Stimulated activated naive CD4-positive, alpha-beta T cell treated with Interleukin-2 at 50 U/mL for 16 hours (primary cell): ENCODE data around the gene ZNF385A.

Experiments
- DNase-seq: peaks from one replicate; lab custom pipeline; 2025; lab: John Stamatoyannopoulos, UW

ZNF385A gene

DNA sequence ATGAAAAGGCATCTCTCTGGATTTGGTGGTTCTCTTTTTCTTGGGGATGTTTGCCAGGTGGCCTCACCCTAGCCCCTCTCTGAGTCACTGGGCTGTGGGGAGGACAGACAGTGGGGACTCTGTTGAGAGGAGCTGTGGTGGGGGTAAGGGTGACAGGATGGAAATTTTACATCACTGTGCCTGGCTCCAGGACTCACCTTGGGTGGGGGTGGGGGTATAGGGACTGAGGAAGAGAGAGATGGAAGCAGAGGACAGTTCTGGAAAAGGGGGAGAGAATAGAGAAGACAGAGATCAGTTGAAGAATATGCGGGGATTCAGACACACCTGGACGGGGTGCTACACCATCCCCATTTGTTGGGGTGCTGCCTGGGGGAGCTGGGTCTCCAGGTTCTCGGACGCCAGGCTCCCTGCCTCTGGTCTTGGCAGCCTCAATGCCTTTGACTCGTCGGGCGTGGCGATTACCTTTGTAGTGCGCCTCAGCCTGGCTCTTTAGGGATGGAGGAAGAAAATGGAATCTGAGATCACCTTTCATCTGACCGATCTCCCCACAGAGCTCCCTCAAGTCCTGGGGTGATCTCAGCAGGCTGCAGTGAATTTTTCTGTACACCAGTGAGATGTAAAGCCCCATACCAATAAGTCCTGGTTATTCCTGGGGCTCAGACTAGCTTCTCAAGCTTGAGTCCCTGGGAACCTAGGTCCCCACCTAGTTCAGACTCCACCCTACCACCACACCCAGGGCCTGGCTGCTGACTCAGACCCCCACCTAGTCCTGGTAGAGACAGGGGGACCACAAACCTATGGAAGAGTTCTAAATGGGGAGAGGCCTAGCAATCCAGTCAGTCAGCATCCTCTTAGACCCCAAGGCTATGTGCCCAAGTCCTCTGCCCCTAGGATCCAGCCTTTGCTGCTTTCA is 10.6 kb downstream of the ZNF385A start:
- DNase-seq: no peak

DNA sequence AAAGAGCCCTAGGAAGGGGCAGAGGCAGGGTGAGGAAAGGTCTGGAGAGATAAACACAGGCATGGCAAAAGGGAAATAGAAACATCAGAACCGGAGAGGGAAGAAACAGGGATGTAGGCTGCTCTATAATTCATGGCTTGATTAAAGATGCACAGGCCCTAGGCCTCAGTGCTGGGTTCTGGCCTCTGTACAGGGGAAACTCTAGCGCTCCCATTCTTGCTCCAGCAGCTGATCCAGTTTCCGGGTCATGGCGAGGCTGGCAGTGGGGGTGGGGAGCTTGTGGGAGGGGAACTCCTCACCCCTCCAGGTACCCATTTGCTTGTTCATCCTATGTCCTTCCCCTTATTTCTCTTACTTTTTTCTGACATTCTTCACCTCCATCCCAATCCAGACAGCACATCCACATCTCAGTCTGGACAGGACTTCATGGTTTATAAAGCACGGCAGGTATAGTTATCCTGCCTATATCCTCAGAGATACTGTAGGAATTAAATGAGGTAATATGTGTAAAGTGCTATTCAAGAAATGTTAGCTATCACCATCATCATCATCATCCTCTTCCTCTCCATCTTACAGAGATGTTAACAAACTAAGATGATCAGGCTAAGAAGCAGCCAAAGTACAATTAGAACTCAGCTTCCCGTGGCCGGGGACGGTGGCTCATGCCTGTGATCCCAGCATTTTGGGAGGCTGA is 12.3 kb downstream of the ZNF385A start:
- DNase-seq: no peak

DNA sequence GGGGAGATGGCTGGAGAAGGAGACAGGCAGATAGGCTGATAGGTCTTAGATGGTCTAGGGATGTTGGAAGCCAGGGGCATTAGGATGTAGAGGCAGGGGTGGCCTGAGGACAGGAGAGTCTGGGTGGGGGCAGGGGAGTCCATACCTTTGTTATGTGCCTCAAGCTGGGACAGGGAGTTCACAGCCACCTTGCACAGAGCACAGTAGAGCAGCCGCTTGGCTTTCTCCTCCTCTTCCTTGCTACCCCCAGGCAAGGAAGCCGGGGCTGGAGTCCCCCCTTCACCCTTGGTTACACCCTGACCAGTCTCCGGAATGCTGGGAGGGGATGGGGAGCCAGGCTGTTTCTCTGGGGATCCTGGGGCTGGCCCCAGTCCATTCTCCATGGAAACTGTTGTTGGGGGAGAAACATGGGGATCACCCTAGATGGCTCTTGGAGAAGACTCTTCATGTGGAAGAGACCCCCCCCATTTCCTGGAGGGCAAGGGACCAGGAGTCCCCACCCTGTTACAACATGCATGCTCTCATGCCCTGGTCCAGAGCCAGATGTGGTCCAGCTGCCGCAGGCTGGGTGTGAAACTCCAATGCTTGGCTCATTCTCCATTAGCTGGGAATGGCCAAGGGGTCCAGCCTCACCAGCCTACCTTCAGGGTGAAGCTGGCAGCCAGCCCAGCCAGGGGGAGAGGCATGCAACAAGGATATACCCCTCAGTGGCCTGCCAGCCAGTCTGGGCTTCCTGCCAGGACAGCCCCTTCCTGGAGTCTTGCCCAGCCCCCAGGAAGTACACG is 13.0 kb downstream of the ZNF385A start:
- DNase-seq: no peak

DNA sequence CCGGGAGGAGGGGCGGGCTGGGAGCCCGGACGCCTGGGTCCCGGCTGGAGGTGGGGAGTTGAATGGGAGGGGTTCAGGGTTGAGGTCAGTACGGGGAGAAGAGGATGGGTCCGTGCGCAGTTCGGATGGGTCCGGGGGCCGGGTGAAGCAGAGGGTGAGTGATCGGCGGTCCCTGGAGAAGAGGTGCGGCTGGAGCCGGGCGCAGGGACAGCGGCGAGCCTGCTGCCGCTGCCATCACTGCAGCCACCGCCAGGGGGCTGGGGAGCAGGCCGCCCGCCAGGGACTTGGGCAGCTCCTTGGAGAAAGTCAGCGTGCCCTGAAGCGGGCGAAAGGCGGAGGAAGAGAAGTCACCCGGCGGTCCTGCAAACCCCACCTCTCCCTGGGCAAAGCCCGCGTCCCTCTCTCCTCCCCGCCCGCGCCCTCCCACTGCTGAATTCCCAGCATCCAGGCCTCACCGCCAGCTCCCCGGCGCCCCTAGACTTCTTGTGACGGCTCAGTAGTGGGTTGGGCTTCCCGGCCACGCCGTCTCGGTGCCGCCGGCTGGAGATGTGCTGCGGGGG is 14.3 kb downstream of the ZNF385A start:
- no peak for DNase-seq

DNA sequence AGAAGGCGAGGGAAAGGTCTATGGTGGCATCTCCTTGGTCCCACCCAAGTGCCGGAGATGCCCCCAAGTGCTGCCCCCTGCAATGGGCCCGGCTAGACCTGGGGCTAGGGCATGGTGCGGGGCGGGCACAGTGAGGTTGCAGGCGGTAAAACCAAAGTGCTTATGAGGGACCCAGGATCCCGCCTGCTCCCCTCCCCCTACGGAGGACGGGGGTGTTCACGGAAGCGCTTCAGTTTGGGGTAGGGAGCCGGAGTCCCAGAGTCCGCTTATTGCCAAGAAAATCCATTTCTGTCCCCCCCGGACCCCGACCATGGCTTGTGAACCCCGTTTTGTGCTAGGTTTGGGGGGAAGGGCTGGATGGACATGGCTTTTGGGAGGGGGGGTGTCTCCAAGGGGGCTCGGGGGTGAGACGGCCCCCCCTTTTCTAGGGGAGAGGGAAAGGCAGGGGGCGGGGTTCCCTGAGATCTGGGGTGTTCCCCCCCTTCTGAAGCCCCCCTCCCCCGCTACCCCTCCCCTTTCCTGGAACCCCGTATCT is 14.9 kb downstream of the ZNF385A start:
- DNase-seq: no peak

DNA sequence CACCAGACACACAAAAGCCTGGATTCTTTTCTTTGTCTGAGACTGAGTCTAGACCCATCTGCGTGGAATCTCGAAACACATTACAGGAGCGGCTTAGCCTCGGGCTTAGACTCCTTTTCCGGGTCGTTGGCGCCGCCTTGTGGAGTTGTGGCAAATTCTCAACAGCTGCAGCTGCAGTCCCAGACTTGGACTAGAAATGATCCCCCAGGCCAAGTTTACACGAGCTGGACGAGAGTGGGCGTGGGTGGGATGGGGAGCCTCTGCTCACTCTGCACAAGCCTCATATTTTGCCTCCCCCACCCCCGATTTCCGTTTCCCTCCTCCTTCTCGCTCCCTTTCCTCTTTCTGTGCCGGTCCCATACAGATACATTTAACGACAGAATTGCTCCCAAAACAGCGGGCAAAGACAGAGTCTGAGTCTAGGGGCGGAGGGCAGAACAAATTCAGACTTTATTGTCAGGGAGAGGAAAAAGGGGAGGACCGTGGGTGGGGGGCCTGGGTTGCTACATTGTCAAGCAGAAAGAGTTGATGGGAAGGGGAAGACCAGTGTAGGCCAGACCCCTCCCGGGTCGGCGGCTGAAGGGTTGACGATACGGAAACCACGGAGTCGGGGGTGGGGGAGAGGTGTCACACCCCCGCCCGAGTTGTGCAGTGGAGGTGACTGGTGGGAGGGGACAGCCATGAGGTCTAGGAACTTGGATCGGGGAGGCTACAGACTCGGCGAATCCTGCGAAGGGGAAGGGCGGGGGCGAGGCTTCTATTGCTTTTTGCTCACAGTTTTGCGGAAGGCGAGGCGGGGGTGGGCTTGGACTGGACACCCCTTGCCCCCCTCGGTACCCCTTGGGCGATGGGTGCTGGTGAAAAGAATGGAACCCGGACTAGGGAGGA is 15.6 kb downstream of the ZNF385A start:
- peak; percentile 84 for DNase-seq

DNA sequence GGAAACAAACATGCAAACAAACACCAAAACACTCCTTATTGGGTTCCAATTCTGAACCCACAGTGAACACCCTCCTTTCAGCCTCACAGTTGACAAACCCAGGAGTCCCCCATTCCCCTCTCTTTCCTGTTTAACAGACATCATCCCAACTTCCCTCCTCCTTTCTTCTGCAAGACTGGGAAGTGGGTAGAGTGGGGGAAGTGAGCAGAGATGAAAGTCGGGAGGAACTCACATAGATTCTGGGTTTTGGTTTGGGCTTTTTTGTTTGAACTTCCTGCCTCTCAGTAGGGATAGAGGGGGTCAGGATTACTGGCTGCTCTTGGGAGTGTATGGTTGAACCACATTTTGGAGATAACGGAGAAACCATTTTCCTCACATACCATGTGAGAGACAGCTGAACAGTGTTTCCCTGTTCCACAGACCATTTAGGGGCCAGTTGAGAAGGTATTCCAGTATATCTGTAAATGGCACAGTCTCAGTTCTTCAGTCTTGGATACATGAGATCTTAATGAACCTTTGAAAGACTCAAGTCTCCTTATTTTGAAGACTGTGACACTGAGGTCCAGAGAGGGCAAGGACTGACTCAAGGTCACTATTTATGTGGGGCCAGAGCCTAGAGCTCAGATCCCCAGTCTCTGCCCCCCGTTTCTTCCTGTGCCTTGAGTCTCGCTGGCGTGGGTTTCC is 16.4 kb downstream of the ZNF385A start:
- DNase-seq: no peak

DNA sequence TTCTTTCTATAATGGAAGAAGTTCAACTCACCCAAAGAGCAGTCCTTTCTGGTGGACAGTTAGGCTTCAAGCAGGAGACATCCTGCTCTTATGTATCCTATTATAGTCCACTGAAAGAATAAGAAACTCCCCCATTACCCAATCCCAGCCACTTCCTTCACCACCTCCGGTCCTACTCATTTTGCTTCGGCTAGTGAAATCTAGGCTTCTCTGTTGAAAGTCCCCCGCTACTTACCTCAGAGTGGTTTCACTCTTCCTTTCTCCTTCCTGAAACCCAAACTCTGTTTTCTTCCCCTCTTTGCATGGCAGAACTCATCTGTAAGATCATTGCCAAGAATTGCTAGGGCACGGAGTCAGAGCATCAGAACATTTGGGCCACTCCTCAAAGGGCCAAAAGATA is 20.1 kb downstream of the ZNF385A start, which contains the start of gene GPR84:
TSS of gene GPR84 (minus strand) at position 74 of the 400 bp plus-strand sequence. CDS start 635 bp downstream, outside the sequence.
- DNase-seq: peak; percentile 13

DNA sequence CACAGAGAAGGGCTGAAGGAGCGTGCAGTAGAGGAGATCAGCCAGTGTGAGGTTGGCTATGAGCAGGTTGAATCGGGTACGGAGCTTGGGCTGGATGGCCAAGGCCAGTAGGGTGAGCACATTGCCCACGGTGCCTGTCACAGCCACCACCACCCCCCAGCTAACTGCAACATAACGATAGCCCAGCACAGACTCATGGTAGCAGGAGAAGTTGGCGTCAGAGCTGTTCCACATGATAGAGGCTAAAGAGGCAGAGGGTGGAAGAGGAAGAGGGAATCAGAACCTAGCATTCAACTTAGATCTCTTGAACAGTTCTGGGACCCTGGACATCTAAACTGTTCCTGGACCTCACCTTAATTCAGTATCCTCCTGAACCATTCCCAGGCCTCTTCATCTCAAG is 20.9 kb downstream of the ZNF385A start:
- DNase-seq: no peak

DNA sequence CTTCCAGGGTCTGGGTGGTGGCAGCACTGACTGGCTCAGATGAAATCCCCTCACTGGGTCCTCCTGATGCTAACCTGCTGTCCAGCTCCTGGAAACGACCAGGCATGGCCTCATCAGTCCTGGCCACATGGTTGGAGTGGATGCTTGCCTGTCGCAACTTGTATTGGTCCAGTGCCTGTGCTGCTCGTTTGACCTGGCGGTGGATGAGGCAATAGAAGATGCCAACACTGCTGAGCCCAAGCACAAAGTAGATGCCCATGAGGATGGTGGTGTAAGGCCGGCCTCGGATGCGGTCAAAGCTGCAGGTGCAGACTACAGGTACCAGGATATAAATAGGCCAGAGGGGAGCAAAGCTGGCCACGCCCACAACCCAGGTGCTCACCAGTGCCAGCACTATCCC is 21.5 kb downstream of the ZNF385A start:
- no peak for DNase-seq

DNA sequence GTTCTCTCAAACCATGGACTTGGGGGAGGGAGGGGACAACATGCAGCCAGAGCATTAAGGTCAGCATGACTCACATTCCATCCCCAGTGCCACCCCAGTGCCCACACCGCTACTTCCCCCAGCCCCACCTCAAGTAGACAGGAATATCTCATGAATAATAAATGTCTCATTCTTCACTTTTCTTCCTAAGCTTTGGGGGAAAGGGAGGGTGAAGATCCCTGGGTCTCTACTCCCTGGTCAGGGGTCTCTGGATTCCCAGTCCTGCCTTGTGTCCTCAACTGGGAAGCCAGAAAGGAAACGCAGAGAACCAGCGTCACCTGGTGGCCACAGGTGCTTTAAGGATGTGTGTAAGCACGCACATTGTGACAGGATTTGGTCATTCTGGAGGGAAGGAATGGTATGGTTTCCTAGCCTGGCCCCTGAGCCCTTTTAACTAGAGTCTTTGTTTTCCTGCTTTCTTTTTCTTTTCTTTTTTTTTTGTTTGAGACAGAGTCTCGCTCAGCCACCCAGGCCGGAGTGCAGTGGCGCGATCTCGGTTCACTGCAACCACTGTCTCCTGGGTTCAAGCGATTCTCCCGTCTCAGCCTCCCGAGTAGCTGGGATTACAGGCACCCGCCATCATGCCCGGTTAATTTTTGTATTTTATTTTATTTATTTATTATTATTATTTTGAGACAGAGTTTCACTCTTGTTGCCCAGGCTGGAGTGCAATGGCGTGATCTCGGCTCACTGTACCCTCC is 23.6 kb downstream of the ZNF385A start:
- peak; percentile 28 for DNase-seq

DNA sequence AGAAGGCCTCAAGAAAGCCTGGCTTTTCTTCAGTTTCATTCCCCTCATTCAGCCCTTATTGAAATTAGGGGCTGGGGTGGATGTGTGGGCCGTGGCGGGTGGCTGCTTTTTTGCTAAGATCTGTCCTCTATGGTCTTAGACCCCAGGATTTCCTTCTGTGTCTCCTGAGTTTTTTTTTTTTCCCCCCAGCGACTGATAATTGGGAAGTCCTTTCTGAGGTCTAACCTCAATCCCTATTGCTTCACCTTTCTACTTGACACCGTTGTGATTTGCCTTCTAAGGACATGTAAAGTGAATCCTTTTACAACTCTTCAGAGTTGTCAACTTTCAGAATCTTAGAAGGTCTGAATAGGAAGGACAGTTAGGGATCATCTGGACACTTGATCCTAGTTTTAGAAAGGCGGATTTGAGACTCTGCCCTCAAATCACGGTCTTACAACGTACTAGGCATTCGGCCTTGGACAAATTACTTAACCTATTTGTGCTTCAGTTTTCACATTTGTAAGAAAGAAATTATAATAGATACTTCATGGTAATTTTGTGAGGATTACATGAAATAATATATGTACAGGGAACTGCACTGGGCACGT is 24.7 kb downstream of the ZNF385A start:
- no peak for DNase-seq

DNA sequence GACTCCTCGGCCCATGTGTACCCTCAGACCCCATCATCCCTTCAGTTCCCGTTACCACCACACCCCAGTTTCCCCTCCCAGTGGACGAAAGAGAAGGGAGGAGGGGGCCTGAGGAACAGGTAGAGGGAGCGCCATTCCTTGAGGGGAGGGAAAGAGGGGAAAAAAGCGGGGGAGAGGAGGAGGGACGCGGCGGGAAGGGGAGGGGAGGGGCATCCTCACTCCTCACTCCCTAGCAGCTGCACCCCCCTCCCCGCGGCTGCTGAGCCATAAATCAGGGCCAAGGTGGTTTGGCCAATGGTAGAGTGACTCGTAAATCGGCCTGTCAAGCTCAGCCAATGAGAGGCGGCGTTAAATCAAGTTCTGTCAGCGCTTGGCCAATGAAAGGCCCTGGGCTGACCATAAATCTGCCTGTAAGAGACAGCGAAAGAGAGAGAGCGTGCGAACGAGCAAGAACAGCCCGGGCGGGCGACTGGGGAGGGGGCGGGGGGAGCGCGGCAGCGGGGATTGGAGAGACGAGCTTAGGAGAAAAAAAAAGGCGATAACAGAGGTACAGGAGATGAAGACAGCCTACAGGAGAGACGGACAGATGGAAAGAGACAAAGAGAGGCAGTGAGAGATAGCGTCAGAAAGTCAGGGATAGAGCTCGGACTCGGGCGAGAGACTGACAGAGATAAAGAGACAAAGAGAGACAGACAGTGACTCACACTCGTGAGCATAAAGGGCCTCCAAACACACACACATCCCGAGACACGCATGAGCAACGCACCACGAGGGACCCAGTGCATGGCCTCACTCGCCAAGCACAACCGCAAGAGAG is 25.4 kb downstream of the ZNF385A start:
- peak; percentile 95 for DNase-seq

DNA sequence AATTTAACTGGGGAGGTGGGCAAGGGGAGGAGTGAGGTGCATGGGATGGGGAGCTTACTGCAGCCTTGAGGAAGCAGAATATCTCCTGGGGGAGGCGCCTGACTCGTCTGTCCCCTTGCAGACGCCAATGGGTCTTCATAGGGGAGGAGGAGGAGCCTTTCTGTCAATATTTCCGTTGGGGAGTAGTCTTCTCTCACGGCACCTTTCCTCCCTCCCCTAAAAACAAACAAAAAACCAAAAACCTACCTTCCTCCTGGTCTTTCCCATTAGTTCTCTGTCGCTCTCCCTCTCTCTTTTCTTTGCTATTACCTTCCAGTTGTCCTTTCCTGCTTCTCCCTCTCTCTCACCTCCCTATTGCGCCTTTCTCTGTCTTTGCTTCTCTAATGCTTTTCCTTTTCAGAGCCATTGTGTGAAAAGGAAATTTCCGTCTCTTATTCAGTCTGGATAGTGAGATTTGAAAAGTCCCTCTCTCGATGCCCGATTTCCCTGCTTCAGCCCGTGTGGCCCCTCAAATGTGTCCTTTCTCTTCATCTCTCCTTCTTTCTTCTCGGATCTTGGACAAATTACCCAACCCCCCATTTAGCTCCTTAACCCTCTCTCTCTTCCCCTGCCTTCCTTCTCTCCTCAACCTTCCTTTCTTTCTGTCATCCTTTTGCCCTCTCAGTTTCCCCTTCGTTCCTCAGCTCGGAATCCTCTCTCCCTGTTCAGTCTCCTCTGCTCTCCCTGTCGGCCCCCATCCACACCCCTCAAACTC is 26.2 kb downstream of the ZNF385A start:
- DNase-seq: peak; percentile 37

DNA sequence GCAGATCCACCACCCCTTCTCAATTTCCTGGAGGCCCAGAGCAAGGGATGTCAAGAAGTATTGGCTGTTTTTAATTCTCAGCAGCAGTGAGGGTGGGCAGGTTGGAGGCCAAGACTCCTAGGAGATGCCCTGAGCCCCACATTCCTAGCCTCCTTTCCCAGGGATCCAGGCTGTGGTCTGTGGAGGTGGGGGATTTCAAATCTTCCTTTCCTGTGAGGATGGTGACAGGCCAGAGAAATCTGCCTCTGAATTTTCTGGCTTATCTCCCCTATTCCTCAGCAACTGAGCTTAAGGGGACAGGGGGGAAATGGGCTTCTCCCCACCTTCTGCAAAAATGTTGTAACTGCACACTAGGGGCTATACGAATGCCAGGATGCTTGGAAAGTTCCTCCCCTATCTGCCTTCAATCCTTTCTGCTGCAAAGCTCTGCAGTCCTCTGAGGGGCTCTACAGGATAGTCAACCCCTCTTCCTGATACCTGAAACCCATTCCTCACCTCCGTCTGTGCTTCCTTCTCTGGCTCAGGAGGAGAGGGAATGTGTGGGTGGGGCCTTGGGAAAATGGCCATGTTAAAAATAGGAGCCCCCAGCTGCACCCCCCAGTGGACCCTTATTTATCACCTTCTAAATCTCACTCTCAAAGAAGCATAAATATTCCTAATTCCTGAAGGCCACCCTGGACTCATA is 26.9 kb downstream of the ZNF385A start:
- no peak for DNase-seq

DNA sequence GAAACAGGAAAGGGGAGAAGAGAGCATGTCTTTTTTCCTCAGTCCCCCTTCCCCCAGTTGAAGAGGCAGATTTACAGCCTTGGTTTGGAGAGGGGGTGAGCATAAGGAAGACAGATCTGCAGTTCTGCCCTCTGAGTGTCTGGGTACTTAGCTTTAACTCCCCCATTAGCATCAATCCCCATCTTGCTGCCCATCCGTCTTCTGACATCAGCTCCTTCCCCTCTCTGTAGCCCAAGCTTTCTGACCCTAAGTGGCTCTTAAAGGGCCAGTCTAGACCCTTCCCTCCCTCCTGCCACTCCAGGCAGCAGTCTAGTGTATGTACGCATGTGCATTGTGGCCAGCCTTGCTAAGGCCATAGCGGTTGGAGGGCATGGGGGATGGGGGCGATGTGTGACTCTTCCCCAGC is 27.6 kb downstream of the ZNF385A start:
- no peak for DNase-seq

DNA sequence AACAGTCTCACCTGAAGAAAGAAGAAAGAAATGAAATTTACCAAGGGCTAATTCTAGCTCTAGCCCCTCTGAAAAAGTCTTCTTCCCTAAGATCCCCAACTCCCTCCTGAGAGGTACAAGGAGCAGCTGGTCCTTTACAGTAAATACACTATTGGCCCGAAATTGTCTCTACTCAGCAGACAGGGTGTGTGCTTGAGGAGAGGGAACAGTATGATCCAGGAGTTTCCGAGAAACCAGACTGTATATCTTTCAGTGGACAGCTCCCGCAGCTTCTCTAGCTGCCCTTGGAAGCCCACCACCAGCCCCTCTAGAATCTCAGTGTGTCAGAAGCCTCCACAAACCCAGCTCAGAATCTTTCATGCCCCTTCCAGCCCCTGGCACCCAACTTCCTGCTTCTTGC is 28.3 kb downstream of the ZNF385A start:
- DNase-seq: no peak
